Heart right ventricle (tissue), 16 donors: ENCODE measurements around the gene TEX48. TPM values are rescaled to one million over a fixed set of nuclear protein-coding genes. Genes with fewer than 3 reads are reported as not detected.

ENCODE experiments used
- ATAC-seq, 8 donors: fragments of 200-7000 bp; cut with Tn5 transposase; one replicate each; pipeline ENCODE4 v1.9.1; 2020; ENCODE audit warnings: mild to moderate bottlenecking in 8 of 8, moderate library complexity in 8 of 8, moderate number of reproducible peaks in 1 of 8
- DNase-seq, 2 donors: peaks; one replicate each; pipeline ENCODE4 v3.0.0-alpha.2; 2020
- H3K27ac ChIP-seq, 10 donors: fragments of 200-600 bp; sonication (generic) in 2 of 10; one replicate each; pipeline versions ENCODE4 v1.5.0 to v1.8.0; 2020 to 2022; ENCODE audit warnings: mild to moderate bottlenecking in 3 of 10
- H3K27me3 ChIP-seq, 7 donors: fragments of 200-600 bp; one replicate each; pipeline ENCODE4 v1.8.0; 2021 to 2022; ENCODE audit warnings: mild to moderate bottlenecking in 2 of 7
- H3K36me3 ChIP-seq, 9 donors: fragments of 200-600 bp; sonication (generic) in 1 of 9; one replicate each; pipeline versions ENCODE4 v1.5.0 to v1.8.0; 2020 to 2022; ENCODE audit warnings: mild to moderate bottlenecking in 2 of 9
- H3K4me1 ChIP-seq, 9 donors: fragments of 200-600 bp; sonication (generic) in 1 of 9; one replicate each; pipeline versions ENCODE4 v1.5.0 to v1.8.0; 2020 to 2022; ENCODE audit warnings: mild to moderate bottlenecking in 4 of 9
- H3K4me3 ChIP-seq, 10 donors: fragments of 200-600 bp; sonication (generic) in 2 of 10; one replicate each; pipeline versions ENCODE4 v1.5.0 to v1.8.0; 2020 to 2022; ENCODE audit warnings: mild to moderate bottlenecking in 7 of 10, moderate library complexity in 2 of 10
- H3K9me3 ChIP-seq, 11 donors: fragments of 200-600 bp in 10 of 11; sonication (generic) in 2 of 11; one replicate each; pipeline versions ENCODE4 v1.5.0 to v1.8.0; 2013 to 2022; ENCODE audit warnings: mild to moderate bottlenecking in 2 of 11, control low read depth in 1 of 11, moderate library complexity in 1 of 11
- WGBS, 2 donors: extraction: QIAGEN DNeasy Blood & Tissue Kit; methylation state at CpG; one replicate each; pipeline ENCODE4 v1.1.7; 2013; ENCODE audit warnings: inconsistent platforms in 1 of 2; 5-methylcytosine and 5-hydroxymethylcytosine counted together
- intact Hi-C, 10 donors: fragments of 100-400 bp; cut with DNase I; formaldehyde crosslinking; loops; one replicate each; pipeline versions ENCODE4 v1.11.1 to v1.14.2; 2022
- polyA plus RNA-seq, 2 donors: library from polyadenylated mRNA; stranded (reverse); fragments of 200-250 nt; gene quantifications; one replicate each; pipeline ENCODE4 v1.2.3, GENCODE V29; 2013
- total RNA-seq, 10 donors: library from RNA; stranded (reverse); fragmentation: NEBNext Ultra II Directional in 3 of 10; extraction: Animal tissue kit (Norgen Biotek cat#: 25700) in 3 of 10; gene quantifications; one replicate each; pipeline versions ENCODE4 v1.2.1 to v1.2.4, GENCODE V29; 2021 to 2023
- TF ChIP-seq, protein P1 (sequence below), 9 donors: fragments of 200-600 bp; sonication (generic) in 2 of 9; IDR thresholded peaks; one replicate each; pipeline versions ENCODE4 v1.5.0 to v1.8.0; 2021 to 2022; ENCODE audit warnings: antibody characterized with exemption in 9 of 9, mild to moderate bottlenecking in 5 of 9, moderate library complexity in 1 of 9
- donor health status: Arrhythmogenic right ventricular cardiomyopathy.
- donor health status: ischemic (EF 13 %, LVEDD 7.1; RV severe dilation, severe dysfunction).
- donor health status: healthy with polysubstance abuse.
- donor health status: DM: no; HTN: yes; CAD: no.
- donor health status: DM: no; HTN: no; CAD: no.
- donor health status: ischemic (EF 25% LVEDD 6.9; RV normal size, moderate dysfunction).
- donor health status: ischemic (EF 25% LVEDD 5.7; RV mildly dilated, moderate dysfunction).
- donor health status: healthy.
- donor health status: DM: yes; HTN: yes; CAD: no.
- donor health status: Ischemic cardiomyopathy.
- donor health status: ischemic (EF 35%, LVEDD 5.7; RV mildly dilated, moderate dysfunction).
- donor health status: nonischemic (EF 11% LVEDD 7.7; RV severe dilation, severe dysfunction).
- donor health status: DM: yes; HTN: yes; CAD: no.
- donor health status: PGD.
- donor health status: ischemic (EF 29% LVEDD 5.4; RV normal size, mild dysfunction).
- donor health status: nonischemic (EF 23%, LVEDD 6.1; RV moderate dilation, normal function).

Gene TEX48
- total and polyA plus RNA-seq, 12 donors, result not detected

DNA sequence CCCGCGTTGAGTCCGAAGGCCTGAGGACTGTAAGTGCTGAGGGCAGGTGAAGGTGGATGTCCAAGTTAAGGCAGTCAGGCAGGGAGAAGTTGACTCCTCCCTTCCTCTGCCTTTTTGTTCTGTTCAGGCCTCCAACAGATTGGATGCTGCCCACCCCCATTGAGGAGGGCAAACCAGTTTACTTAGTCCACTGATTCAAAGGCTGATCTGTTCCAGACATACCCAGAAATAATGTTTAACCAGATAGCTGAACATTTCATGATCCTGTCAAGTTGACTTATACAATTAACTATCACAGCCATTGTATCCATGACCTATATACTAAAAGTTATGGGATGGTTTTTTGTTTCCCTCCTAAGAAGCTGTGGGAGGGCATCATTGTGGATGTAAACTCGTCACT, 8.3 kb upstream of the TEX48 start:
- 84 to 85% methylated on average over 4 of the region's 4 CpGs for WGBS, 2 donors

DNA sequence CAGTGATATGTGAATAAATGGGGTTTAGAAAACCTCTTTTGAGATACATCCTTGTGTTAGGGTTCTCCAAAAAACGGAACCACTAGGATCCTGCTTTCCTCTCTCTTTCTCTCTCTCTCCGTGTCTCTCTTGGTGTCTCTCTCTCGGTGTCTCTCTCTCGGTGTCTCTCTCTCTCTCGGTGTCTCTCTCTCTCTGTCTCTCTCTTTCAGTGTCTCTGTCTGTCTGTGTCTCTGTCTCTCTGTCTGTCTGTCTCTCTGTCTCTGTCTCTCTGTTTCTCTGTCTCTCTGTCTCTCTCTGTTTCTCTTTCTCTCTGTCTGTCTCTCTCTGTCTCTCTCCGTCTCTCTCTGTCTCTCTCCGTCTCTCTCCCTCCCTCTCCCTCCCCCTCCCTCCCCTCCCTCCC, 7.8 kb upstream of the TEX48 start:
- H3K36me3 ChIP-seq, result no peaks in the 10 kb centered on the region
- DNase-seq, result no peak
- no peaks in the 10 kb centered on the region for H3K9me3 ChIP-seq
- WGBS, 2 donors, result 80 to 91% methylated on average over 7 of the region's 7 CpGs
- TF ChIP-seq, protein P1, sequence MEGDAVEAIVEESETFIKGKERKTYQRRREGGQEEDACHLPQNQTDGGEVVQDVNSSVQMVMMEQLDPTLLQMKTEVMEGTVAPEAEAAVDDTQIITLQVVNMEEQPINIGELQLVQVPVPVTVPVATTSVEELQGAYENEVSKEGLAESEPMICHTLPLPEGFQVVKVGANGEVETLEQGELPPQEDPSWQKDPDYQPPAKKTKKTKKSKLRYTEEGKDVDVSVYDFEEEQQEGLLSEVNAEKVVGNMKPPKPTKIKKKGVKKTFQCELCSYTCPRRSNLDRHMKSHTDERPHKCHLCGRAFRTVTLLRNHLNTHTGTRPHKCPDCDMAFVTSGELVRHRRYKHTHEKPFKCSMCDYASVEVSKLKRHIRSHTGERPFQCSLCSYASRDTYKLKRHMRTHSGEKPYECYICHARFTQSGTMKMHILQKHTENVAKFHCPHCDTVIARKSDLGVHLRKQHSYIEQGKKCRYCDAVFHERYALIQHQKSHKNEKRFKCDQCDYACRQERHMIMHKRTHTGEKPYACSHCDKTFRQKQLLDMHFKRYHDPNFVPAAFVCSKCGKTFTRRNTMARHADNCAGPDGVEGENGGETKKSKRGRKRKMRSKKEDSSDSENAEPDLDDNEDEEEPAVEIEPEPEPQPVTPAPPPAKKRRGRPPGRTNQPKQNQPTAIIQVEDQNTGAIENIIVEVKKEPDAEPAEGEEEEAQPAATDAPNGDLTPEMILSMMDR (IDR thresholded peaks at IDR 0.05), result no peak
- H3K4me3 ChIP-seq, result no peak overlapping the region
- H3K27me3 ChIP-seq, result peaks cover 0 to 18% (median 4%) of the 10 kb centered on the region in 7 donors
- intact Hi-C loops, result loop anchor here in 1 of 10 donors (10.0 kb wide), 1 partner anchor 835 kb away; no protein-coding TSS in a partner anchor
- no peak for ATAC-seq
- no peak overlapping the region for H3K27ac ChIP-seq
- H3K4me1 ChIP-seq, result peaks cover 0 to 6% (median 0%) of the 10 kb centered on the region in 9 donors

More for the DNA sequence above, 8.3 kb upstream of the TEX48 start:
- peaks cover 0 to 6% (median 0%) of the 10 kb centered on the region in 9 donors for H3K4me1 ChIP-seq
- no peaks in the 10 kb centered on the region for H3K9me3 ChIP-seq
- no peak for ATAC-seq
- intact Hi-C loops, result no loop called here
- H3K36me3 ChIP-seq, result no peaks in the 10 kb centered on the region
- TF ChIP-seq, protein P1 (IDR thresholded peaks at IDR 0.05), result no peak
- peaks cover 0 to 18% (median 4%) of the 10 kb centered on the region in 7 donors for H3K27me3 ChIP-seq
- DNase-seq, result no peak
- H3K27ac ChIP-seq, result peak overlapping the region in 1 of 10 donors; percentile 36
- no peak overlapping the region for H3K4me3 ChIP-seq

DNA sequence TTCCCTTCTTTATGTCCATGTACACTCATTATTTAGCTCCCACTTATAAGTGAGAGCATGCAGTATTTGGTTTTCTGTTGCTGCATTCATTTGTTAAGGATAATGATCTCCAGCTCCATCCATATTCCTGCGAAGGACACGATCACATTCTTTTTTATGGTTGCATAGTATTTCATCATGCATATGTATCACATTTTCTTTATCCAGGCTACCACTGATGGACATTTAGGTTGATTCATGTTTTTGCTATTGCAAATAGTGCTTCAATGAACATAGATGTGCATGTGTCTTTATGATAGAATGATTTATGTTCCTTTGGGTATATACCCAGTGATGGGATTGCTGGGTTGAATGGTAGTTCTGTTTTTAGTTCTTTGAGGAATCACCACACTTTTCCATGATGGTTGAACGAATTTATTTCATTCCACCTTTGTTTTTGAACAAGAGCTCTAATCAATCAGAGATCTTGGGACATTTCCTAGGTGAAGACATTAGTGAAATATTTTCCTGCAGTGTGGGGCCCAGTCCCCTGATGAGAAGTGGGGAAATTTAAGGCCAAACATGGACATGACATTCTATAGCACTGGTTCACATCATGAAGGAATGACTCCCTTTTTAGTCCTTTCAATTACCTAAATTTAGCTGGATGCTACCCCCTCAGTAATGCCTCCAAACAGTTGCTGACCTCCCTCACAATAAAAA, 7.1 kb upstream of the TEX48 start:
- DNase-seq (no peak), ATAC-seq (no peak)
- TF ChIP-seq, protein P1 (IDR thresholded peaks at IDR 0.05), result no peak
- Histone ChIP-seq H3K27me3 (peaks cover 0 to 15% (median 4%) of the 10 kb centered on the region in 7 donors), H3K36me3 (no peaks in the 10 kb centered on the region), H3K27ac (no peak overlapping the region), H3K4me1 (peaks cover 0 to 6% (median 0%) of the 10 kb centered on the region in 9 donors), H3K4me3 (no peak overlapping the region), H3K9me3 (no peaks in the 10 kb centered on the region)
- WGBS, 2 donors, result 82 to 89% methylated on average over 3 of the region's 3 CpGs
- intact Hi-C loops, result loop anchor here in 1 of 10 donors (10.0 kb wide), 1 partner anchor 836 kb away; no protein-coding TSS in a partner anchor

DNA sequence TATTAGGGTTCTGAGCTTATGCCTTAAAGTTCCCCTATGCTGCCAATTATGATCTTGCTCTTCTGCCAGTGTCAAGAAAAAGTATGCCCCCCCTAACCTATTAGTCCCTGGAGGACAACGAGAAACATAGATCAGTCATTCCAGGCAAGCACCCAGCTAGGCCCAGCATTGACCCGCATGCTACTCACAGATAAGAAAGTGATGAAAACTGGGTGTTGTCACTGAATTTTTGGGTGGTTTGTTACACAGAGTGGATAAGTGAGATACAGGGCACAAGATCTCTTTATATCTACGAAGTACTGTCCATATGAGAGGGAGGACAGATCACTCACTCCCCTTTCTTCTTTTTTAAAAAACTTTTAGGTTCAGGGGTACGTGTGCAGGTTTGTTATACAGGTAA, 6.4 kb upstream of the TEX48 start:
- intact Hi-C loops, result loop anchor here in 1 of 10 donors (10.0 kb wide), 1 partner anchor 836 kb away; no protein-coding TSS in a partner anchor
- 81 to 82% methylated on average over 4 of the region's 4 CpGs for WGBS, 2 donors
- ATAC-seq (no peak), DNase-seq (no peak)
- no peaks in the 10 kb centered on the region for H3K36me3 ChIP-seq
- peaks cover 0 to 6% (median 0%) of the 10 kb centered on the region in 9 donors for H3K4me1 ChIP-seq
- H3K27me3 ChIP-seq, result peaks cover 0 to 10% (median 4%) of the 10 kb centered on the region in 7 donors
- H3K27ac ChIP-seq, result no peak overlapping the region
- H3K4me3 ChIP-seq, result no peak overlapping the region
- TF ChIP-seq, protein P1 (IDR thresholded peaks at IDR 0.05), result no peak
- no peaks in the 10 kb centered on the region for H3K9me3 ChIP-seq
